ENCODE results near the gene BMP8B.
"Not testable (repeated sequence)": the region's sequence is repeated elsewhere in the genome, so short reads cannot be mapped to it uniquely, and the experiment has no call there.

DNA sequence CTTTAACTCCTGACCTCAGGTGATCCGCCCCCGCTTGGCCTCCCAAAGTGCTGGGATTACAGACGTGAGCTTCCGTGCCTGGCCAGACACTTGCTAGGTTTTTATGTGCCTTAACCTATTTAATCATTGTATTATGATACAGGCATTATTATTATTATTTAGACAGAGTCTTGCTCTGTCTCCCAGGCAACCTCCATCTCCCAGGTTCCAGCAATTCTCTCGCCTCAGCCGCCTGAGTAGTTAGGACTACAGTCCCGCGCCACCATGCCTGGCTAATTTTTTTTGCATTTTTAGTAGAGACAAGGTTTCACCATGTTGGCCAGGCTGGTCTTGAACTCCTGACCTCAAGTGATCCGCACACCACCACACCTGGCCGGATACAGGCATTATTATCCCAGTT lies 6.0 kb downstream of the BMP8B start:
- not testable (repeated sequence) for TF ChIP-seq POLR2A (IDR thresholded peaks at IDR 0.05; ENCODE audit: low read depth); CTCF (IDR thresholded peaks at IDR 0.05); EP300 (IDR thresholded peaks at IDR 0.05); POLR2AphosphoS5 (IDR thresholded peaks at IDR 0.05)
